Body of pancreas (tissue), 4 donors: Measurements from ENCODE around the gene CYP19A1. TPM values are rescaled to one million over a fixed set of nuclear protein-coding genes. Genes with fewer than 3 reads are reported as not detected.

ENCODE experiments used
- ATAC-seq: fragments of 150-250 bp; one replicate; pipeline ENCODE4 v1.9.1; 2016
- DNase-seq, 4 donors: peaks; one replicate each; pipeline ENCODE4 v3.0.0-alpha.2; 2019
- H3K27ac ChIP-seq, 4 donors: fragments of 200-600 bp; sonication (generic); 1 replicate in 3 of 4; 2 replicates in 1 of 4; pipeline versions ENCODE4 v1.5.1 to v1.6.1; 2016 to 2019; ENCODE audit warnings: mild to moderate bottlenecking in 1 of 4, mixed read lengths in 1 of 4, moderate library complexity in 1 of 4
- H3K27me3 ChIP-seq, 2 donors: fragments of 200-600 bp; sonication (generic); one replicate each; pipeline ENCODE4 v1.6.0; 2016; ENCODE audit warnings: mild to moderate bottlenecking in 1 of 2
- H3K36me3 ChIP-seq, 2 donors: fragments of 200-600 bp; sonication (generic); replicated peaks in 1 of 2; 2 replicates each; pipeline ENCODE4 v1.5.1; 2016; ENCODE audit warnings: low read depth in 2 of 2; ENCODE audit not compliant: insufficient read depth in 1 of 2
- H3K4me1 ChIP-seq: fragments of 200-600 bp; sonication (generic); one replicate; pipeline ENCODE4 v1.6.0; 2016
- H3K4me3 ChIP-seq, 2 donors: fragments of 200-600 bp; sonication (generic); 1 replicate in 1 of 2; 2 replicates in 1 of 2; pipeline ENCODE4 v1.5.1; 2016 to 2019
- H3K9me3 ChIP-seq, 3 donors: fragments of 200-600 bp; sonication (generic); 1 replicate in 2 of 3; 2 replicates in 1 of 3; pipeline ENCODE4 v1.5.1; 2016
- CTCF ChIP-seq, 7 experiments: fragments of 450-650 bp in 4 of 7; fragments of 200-600 bp in 3 of 7; sonication (generic) in 3 of 7; IDR thresholded peaks; one replicate each; pipeline ENCODE4 v1.5.1; 2016 to 2019; ENCODE audit warnings: antibody characterized with exemption in 7 of 7
- POLR2A ChIP-seq, 3 donors: fragments of 450-650 bp; IDR thresholded peaks; one replicate each; pipeline ENCODE4 v1.6.1; 2016; ENCODE audit warnings: antibody characterized with exemption in 3 of 3, mild to moderate bottlenecking in 2 of 3
- WGBS, 2 donors: methylation state at CpG; one replicate each; pipeline ENCODE4 v1.1.5; 2017; 5-methylcytosine and 5-hydroxymethylcytosine counted together
- intact Hi-C: fragments of 100-400 bp; cut with DNase I; formaldehyde crosslinking; loops from one replicate; pipeline ENCODE4 v1.15.1; 2023
- total RNA-seq, 2 donors: library from RNA; depleted of rRNA; stranded (reverse); fragments of >200 nt; gene quantifications; one replicate each; pipeline ENCODE4 v1.1.0, GENCODE V29; 2016

Gene CYP19A1
- total RNA-seq, 2 donors from 2014 or later, result 0.26 TPM; not detected in 1

GRCh38 chr15:51227940-51228732 is 110.3 kb downstream of the CYP19A1 start:
- no peak overlapping the region for H3K27ac ChIP-seq
- DNase-seq (peak in 1 of 4 donors; percentile 22), ATAC-seq (peak; percentile 30)
- intact Hi-C loops, result no loop called here
- no peaks in the 10 kb centered on the region for H3K36me3 ChIP-seq
- no peaks in the 10 kb centered on the region for H3K4me1 ChIP-seq
- no peaks in the 10 kb centered on the region for H3K27me3 ChIP-seq
- 45 to 46% methylated on average over 3 of the region's 3 CpGs for WGBS, 2 donors
- H3K4me3 ChIP-seq, result no peak overlapping the region
- no peak for TF ChIP-seq CTCF (IDR thresholded peaks at IDR 0.05)
- TF ChIP-seq POLR2A (IDR thresholded peaks at IDR 0.05), result no peak
- H3K9me3 ChIP-seq, result no peaks in the 10 kb centered on the region

GRCh38 chr15:51226576-51227210 is 111.7 kb downstream of the CYP19A1 start:
- Histone ChIP-seq H3K27me3 (no peaks in the 10 kb centered on the region), H3K4me3 (no peak overlapping the region), H3K9me3 (no peaks in the 10 kb centered on the region), H3K4me1 (no peaks in the 10 kb centered on the region), H3K27ac (no peak overlapping the region), H3K36me3 (no peaks in the 10 kb centered on the region)
- ATAC-seq (no peak), DNase-seq (no peak)
- TF ChIP-seq POLR2A (IDR thresholded peaks at IDR 0.05) (no peak), CTCF (IDR thresholded peaks at IDR 0.05) (no peak)
- 64 to 66% methylated on average over 6 of the region's 6 CpGs for WGBS, 2 donors
- intact Hi-C loops, result no loop called here

- no peak overlapping the region for H3K4me3 ChIP-seq
- ATAC-seq (no peak), DNase-seq (no peak)
- H3K27me3 ChIP-seq, result no peaks in the 10 kb centered on the region
- no peak overlapping the region for H3K27ac ChIP-seq
- no peaks in the 10 kb centered on the region for H3K36me3 ChIP-seq
- H3K9me3 ChIP-seq, result no peaks in the 10 kb centered on the region
- TF ChIP-seq POLR2A (IDR thresholded peaks at IDR 0.05) (no peak), CTCF (IDR thresholded peaks at IDR 0.05) (no peak)
- no peaks in the 10 kb centered on the region for H3K4me1 ChIP-seq
- intact Hi-C loops, result no loop called here
Measured at GRCh38 chr15:51224428-51224827, 114.0 kb downstream of the CYP19A1 start.

- WGBS, 2 donors, result 67 to 86% methylated on average over 3 of the region's 3 CpGs
- TF ChIP-seq POLR2A (IDR thresholded peaks at IDR 0.05) (no peak), CTCF (IDR thresholded peaks at IDR 0.05) (no peak)
- no peaks in the 10 kb centered on the region for H3K36me3 ChIP-seq
- no peak overlapping the region for H3K27ac ChIP-seq
- no peaks in the 10 kb centered on the region for H3K9me3 ChIP-seq
- H3K27me3 ChIP-seq, result no peaks in the 10 kb centered on the region
- ATAC-seq (no peak), DNase-seq (peak in 1 of 4 donors; percentile 46)
- H3K4me3 ChIP-seq, result no peak overlapping the region
- H3K4me1 ChIP-seq, result no peaks in the 10 kb centered on the region
- intact Hi-C loops, result no loop called here
Measured at GRCh38 chr15:51223771-51224229, 114.6 kb downstream of the CYP19A1 start.
